RWPE1 (cell line): ENCODE measurements around the gene EIF4A3.

ENCODE experiments used
- CTCF ChIA-PET: fragments of 350-600 bp; sonication (Branson Sonifier 250); formaldehyde crosslinking; extraction: SDS; loops from one replicate; lab custom pipeline; 2021; lab: Yijun Ruan, JAX
- POLR2A ChIA-PET: fragments of 400-600 bp; formaldehyde crosslinking; extraction: SDS; loops from one replicate; lab custom pipeline; 2020; ENCODE audit warnings: antibody characterized with exemption; ENCODE audit not compliant: low non-redundant PET; lab: Yijun Ruan, JAX
- DNase-seq: peaks from one replicate; pipeline ENCODE4 v3.0.0; 2012; ENCODE audit warnings: low spot score
- H3K27ac ChIP-seq: fragments of 450-650 bp; 2 replicates; pipeline ENCODE4 v1.5.1; 2017
- TF ChIP-seq, protein P1 (sequence below): fragments of 450-650 bp; conservative IDR thresholded peaks from 2 replicates; pipeline ENCODE4 v1.5.1; 2017; ENCODE audit warnings: low read depth, mild to moderate bottlenecking

The EIF4A3 gene

DNA sequence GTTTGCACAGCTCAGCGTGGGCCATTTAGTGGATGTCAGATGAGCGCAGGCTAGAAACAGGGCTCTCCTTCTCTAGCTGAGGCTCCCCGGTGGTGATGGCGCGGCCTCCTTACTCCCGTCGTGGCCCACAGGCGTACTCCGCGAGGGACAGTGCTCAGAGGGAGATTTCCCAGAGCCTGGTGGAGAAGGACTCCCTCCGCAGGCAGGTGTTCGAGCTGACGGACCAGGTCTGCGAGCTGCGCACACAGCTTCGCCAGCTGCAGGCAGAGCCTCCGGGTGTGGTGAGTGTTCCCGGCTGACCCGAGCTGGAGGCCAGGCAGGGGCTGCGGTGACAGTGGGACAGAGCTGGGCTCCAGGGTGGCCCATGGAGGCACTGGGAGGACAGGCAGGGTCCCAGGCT, 44.3 kb upstream of the EIF4A3 start:
- ChIA-PET POLR2A (no interaction called here), CTCF (interaction anchor here (1.0 kb wide), 1 partner anchor 90 kb away, joined by 4 read pairs; the partner anchor contains the start of gene GAA)
- TF ChIP-seq, protein P1, sequence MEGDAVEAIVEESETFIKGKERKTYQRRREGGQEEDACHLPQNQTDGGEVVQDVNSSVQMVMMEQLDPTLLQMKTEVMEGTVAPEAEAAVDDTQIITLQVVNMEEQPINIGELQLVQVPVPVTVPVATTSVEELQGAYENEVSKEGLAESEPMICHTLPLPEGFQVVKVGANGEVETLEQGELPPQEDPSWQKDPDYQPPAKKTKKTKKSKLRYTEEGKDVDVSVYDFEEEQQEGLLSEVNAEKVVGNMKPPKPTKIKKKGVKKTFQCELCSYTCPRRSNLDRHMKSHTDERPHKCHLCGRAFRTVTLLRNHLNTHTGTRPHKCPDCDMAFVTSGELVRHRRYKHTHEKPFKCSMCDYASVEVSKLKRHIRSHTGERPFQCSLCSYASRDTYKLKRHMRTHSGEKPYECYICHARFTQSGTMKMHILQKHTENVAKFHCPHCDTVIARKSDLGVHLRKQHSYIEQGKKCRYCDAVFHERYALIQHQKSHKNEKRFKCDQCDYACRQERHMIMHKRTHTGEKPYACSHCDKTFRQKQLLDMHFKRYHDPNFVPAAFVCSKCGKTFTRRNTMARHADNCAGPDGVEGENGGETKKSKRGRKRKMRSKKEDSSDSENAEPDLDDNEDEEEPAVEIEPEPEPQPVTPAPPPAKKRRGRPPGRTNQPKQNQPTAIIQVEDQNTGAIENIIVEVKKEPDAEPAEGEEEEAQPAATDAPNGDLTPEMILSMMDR: no peak
- H3K27ac ChIP-seq: 0 out of 2 replicates have a peak overlapping the region, but pooled peaks have one; percentile 65
- no peak for DNase-seq

GRCh38 chr17:80190716-80191115, 43.8 kb upstream of the EIF4A3 start:
- POLR2A ChIA-PET: no interaction called here
- CTCF ChIA-PET: no interaction called here
- DNase-seq: no peak
- H3K27ac ChIP-seq: no peak overlapping the region
- TF ChIP-seq, protein P1: no peak

GRCh38 chr17:80189611-80190010, 42.7 kb upstream of the EIF4A3 start:
- CTCF ChIA-PET: no interaction called here
- no peak for DNase-seq
- POLR2A ChIA-PET: no interaction called here
- H3K27ac ChIP-seq: peak overlapping the region; percentile 86; the same call in 1 of the 2 replicates
- TF ChIP-seq, protein P1: no peak

- peak overlapping the region; percentile 86 for H3K27ac ChIP-seq
- CTCF ChIA-PET: no interaction called here
- TF ChIP-seq, protein P1: no peak
- POLR2A ChIA-PET: interaction anchor here (0.6 to 0.9 kb wide), 3 partner anchors 15 to 1298 kb away, joined by 3 to 4 read pairs (median 4); no protein-coding TSS in a partner anchor
- DNase-seq: peak; percentile 61
Observed at GRCh38 chr17:80187515-80187941, 40.6 kb upstream of the EIF4A3 start.

DNA sequence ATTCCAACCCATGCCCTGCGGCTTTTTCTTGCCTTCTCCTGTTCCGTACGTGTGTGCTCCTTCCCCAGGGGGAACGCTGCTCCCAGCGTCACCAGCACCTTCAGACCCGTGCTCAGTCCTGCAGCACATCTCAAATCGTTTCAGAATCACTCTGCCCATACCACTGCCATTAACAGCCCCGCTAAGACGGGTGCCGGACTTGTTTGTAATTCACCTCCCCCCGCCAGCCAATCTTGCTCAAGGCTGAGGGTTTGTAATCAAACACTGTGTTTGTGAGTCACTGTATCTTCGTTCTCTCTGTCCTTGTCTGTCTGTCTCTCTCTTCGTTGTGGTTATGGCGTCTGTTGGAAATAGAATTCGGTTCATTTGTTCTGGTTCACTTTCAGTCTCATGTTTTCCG, 40.2 kb upstream of the EIF4A3 start:
- DNase-seq: peak; percentile 71
- TF ChIP-seq, protein P1: no peak
- ChIA-PET POLR2A (interaction anchor here (0.6 to 0.9 kb wide), 2 partner anchors 15 to 73 kb away, joined by 4 read pairs; no protein-coding TSS in a partner anchor), CTCF (interaction anchor here (0.6 kb wide), 1 partner anchor 15 kb away, joined by 12 read pairs; no protein-coding TSS in a partner anchor)
- peak overlapping the region; percentile 86 for H3K27ac ChIP-seq

GRCh38 chr17:80185968-80186367, 39.0 kb upstream of the EIF4A3 start:
- POLR2A ChIA-PET: no interaction called here
- CTCF ChIA-PET: no interaction called here
- H3K27ac ChIP-seq: peak overlapping the region; percentile 86; the same call in 1 of the 2 replicates
- DNase-seq: no peak
- TF ChIP-seq, protein P1: no peak
